GM12874 (cell line): ENCODE measurements around the gene LINC00305.

Source experiments
- TF ChIP-seq, protein P1 (sequence below): IDR thresholded peaks from 2 replicates; pipeline ENCODE4 v1.5.1; 2011; ENCODE audit warnings: low read depth, mild to moderate bottlenecking, control low read depth, low read length, moderate library complexity; ENCODE audit not compliant: insufficient read depth

Gene LINC00305

DNA sequence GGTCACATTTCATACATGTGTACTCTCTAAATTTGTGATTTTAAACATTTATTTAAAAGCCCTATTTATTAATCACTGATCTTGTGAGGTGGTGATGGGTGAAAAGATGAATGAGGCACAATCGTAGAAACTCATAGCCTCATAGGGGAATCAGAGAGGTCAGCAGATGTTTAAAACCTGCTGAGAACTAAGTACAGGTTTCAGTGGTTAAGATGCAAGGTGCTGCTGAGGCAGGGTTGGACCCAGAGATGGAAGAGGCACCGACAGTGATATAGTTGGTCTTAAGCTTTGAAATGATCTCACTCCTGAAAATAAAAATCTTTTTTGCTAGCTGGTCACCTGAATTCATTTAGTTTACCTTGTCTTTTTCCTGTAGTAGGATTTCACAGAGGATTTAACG lies 49.6 kb downstream of the LINC00305 start:
- TF ChIP-seq, protein P1, sequence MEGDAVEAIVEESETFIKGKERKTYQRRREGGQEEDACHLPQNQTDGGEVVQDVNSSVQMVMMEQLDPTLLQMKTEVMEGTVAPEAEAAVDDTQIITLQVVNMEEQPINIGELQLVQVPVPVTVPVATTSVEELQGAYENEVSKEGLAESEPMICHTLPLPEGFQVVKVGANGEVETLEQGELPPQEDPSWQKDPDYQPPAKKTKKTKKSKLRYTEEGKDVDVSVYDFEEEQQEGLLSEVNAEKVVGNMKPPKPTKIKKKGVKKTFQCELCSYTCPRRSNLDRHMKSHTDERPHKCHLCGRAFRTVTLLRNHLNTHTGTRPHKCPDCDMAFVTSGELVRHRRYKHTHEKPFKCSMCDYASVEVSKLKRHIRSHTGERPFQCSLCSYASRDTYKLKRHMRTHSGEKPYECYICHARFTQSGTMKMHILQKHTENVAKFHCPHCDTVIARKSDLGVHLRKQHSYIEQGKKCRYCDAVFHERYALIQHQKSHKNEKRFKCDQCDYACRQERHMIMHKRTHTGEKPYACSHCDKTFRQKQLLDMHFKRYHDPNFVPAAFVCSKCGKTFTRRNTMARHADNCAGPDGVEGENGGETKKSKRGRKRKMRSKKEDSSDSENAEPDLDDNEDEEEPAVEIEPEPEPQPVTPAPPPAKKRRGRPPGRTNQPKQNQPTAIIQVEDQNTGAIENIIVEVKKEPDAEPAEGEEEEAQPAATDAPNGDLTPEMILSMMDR = no peak

- TF ChIP-seq, protein P1 = no peak
Observed at GRCh38 chr18:64097497-64097896, 51.4 kb downstream of the LINC00305 start.

DNA sequence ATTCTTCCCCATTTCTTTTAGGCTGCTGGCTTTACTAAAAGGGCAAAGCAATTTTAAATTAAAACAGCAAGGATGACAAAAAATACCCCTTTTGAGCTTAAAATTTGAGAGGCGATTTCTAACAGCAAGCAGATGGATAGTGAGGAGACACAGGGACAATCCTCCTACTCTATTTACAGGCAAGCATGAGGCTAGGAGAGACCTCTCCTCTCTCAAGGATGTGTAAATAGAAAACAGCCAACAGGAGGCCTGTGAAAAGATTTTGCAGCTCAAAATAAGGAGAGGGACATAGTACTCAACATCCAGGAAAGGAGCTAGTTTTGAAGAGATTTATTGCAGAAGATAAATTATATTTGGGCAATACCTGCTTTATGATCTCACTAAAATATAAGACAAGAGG lies 53.8 kb downstream of the LINC00305 start:
- TF ChIP-seq, protein P1 = no peak

- TF ChIP-seq, protein P1 = no peak
Observed at GRCh38 chr18:64094210-64094609, 54.7 kb downstream of the LINC00305 start.

DNA sequence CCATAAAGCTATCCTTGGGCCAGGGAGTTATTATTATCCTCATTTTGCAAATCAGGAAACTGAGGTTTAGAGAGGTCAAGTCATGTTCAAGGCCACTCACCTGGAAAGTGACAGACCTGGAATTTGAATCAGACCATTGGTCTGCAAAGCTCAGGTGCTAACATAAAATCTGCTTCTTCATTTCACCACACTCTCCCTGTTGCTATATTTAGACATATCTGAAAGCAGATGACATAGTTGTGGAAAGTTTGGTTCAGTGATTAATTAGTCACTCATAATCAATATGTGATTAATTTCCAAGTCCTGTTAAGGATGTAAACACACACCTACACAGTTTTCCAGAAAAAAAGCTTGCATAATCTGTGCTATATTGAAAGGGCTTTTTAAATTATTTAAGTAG lies 57.4 kb downstream of the LINC00305 start:
- TF ChIP-seq, protein P1 = no peak

- TF ChIP-seq, protein P1 = no peak
Observed at GRCh38 chr18:64090876-64091275, 58.0 kb downstream of the LINC00305 start.

- TF ChIP-seq, protein P1 = no peak
Observed at GRCh38 chr18:64083916-64084315, 65.0 kb downstream of the LINC00305 start.

GRCh38 chr18:64082513-64082912 lies 66.4 kb downstream of the LINC00305 start:
- TF ChIP-seq, protein P1 = no peak
